BLaER1 treated with 17β-estradiol and CSF1 and Interleukin-3, amounts not matched to agents 10 nM and 100 nM (cell line): ENCODE data around the gene CNTROB.
A peak's percentile ranks its signal among the peaks of the same experiment; 100 is the strongest.

Experiments used
- H3K27ac ChIP-seq, 11 experiments: shearing (Covaris generic); formaldehyde crosslinking; 2 replicates each; pipeline ENCODE4 v1.8.1; 2022
- H3K27me3 ChIP-seq, 11 experiments: shearing (Covaris generic); formaldehyde crosslinking; 2 replicates each; pipeline ENCODE4 v1.8.1; 2022
- H3K36me3 ChIP-seq, 11 experiments: shearing (Covaris generic); formaldehyde crosslinking; 2 replicates each; pipeline ENCODE4 v1.8.1; 2022
- H3K4me1 ChIP-seq, 10 experiments: shearing (Covaris generic); formaldehyde crosslinking; 2 replicates each; pipeline ENCODE4 v1.8.1; 2022
- H3K4me2 ChIP-seq, 11 experiments: shearing (Covaris generic); formaldehyde crosslinking; 2 replicates each; pipeline ENCODE4 v1.8.1; 2022
- H3K4me3 ChIP-seq, 10 experiments: shearing (Covaris generic); formaldehyde crosslinking; 2 replicates each; pipeline ENCODE4 v1.8.1; 2022
- H3K9ac ChIP-seq, 11 experiments: shearing (Covaris generic); formaldehyde crosslinking; 2 replicates each; pipeline ENCODE4 v1.8.1; 2022
- H3K9me3 ChIP-seq, 11 experiments: shearing (Covaris generic); formaldehyde crosslinking; replicated peaks in 1 of 11; 2 replicates each; pipeline ENCODE4 v1.8.1; 2022
- H4K20me1 ChIP-seq, 11 experiments: shearing (Covaris generic); formaldehyde crosslinking; 2 replicates each; pipeline ENCODE4 v1.8.1; 2022
- Cebpa-rat ChIP-seq, 11 experiments: shearing (Covaris generic); IDR thresholded peaks; 2 replicates each; pipeline ENCODE4 v1.8.1; 2022

The CNTROB gene

GRCh38 chr17:7915611-7916384 lies 16.2 kb upstream of the CNTROB start, which contains the start of gene RNF227:
RNF227 (minus strand) TSS chr17:7916289; CDS start chr17:7916195, 94 bp downstream.
- no peaks in the 10 kb centered on the region for H3K27me3 ChIP-seq
- peaks cover 0 to 6% (median 0%) of the 10 kb centered on the region in 11 experiments; a peak in 4 of 22 replicates for H3K9me3 ChIP-seq
- peak within 1 kb of the TSS; percentile 85 to 99 (median 93) for H3K4me2 ChIP-seq
- peaks cover 16 to 31% (median 23%) of the 10 kb centered on the region in 11 experiments for H3K36me3 ChIP-seq
- H3K4me3 ChIP-seq, result peak within 1 kb of the TSS; percentile 58 to 72 (median 64)
- H3K4me1 ChIP-seq, result peaks cover 49 to 73% (median 60%) of the 10 kb centered on the region in 10 experiments
- peaks cover 0 to 19% (median 13%) of the 10 kb centered on the region in 11 experiments; a peak in 11 of 22 replicates for H4K20me1 ChIP-seq
- H3K9ac ChIP-seq, result peak within 1 kb of the TSS; percentile 61 to 80 (median 75)
- TF ChIP-seq Cebpa-rat (IDR thresholded peaks at IDR 0.05), result no peak
- peak within 1 kb of the TSS; percentile 55 to 85 (median 80); a peak in 21 of 22 replicates for H3K27ac ChIP-seq

GRCh38 chr17:7916385-7916682 lies 15.7 kb upstream of the CNTROB start:
- Histone ChIP-seq H3K27me3 (no peaks in the 10 kb centered on the region), H3K4me1 (peaks cover 45 to 74% (median 59%) of the 10 kb centered on the region in 10 experiments), H3K4me2 (peak overlapping the region; percentile 85 to 99 (median 93)), H3K9ac (peak overlapping the region; percentile 61 to 80 (median 75); a peak in 21 of 22 replicates), H3K9me3 (peaks cover 0 to 6% (median 0%) of the 10 kb centered on the region in 11 experiments; a peak in 4 of 22 replicates), H3K36me3 (peaks cover 11 to 25% (median 17%) of the 10 kb centered on the region in 11 experiments), H4K20me1 (peaks cover 0 to 14% (median 10%) of the 10 kb centered on the region in 11 experiments; a peak in 11 of 22 replicates), H3K4me3 (peak overlapping the region; percentile 58 to 72 (median 64)), H3K27ac (peak overlapping the region; percentile 55 to 85 (median 80); a peak in 21 of 22 replicates)
- TF ChIP-seq Cebpa-rat (IDR thresholded peaks at IDR 0.05), result no peak

- Histone ChIP-seq H3K9ac (peak overlapping the region in 5 of 11 experiments; percentile 71 to 80 (median 75); a peak in 5 of 22 replicates), H3K27ac (peak overlapping the region in 4 of 11 experiments; percentile 78 to 84 (median 80); a peak in 7 of 22 replicates)
These were observed 15.2 kb upstream of the CNTROB start for GRCh38 chr17:7916808-7917207.

GRCh38 chr17:7922269-7922844 lies 9.6 kb upstream of the CNTROB start:
- Histone ChIP-seq H3K27ac (peak overlapping the region; percentile 48 to 76 (median 61); a peak in 20 of 22 replicates), H3K4me1 (peaks cover 19 to 47% (median 41%) of the 10 kb centered on the region in 10 experiments), H3K36me3 (no peaks in the 10 kb centered on the region; a peak in 2 of 22 replicates), H3K27me3 (no peaks in the 10 kb centered on the region), H3K9ac (peak overlapping the region; percentile 51 to 77 (median 68)), H4K20me1 (no peaks in the 10 kb centered on the region), H3K4me3 (peak overlapping the region; percentile 43 to 65 (median 52); a peak in 18 of 20 replicates), H3K4me2 (peak overlapping the region; percentile 81 to 98 (median 95)), H3K9me3 (no peaks in the 10 kb centered on the region)
- TF ChIP-seq Cebpa-rat (IDR thresholded peaks at IDR 0.05), result no peak

More at GRCh38 chr17:7916808-7917207, 15.2 kb upstream of the CNTROB start:
- Histone ChIP-seq H3K4me2 (peak overlapping the region; percentile 85 to 99 (median 93)), H3K36me3 (peaks cover 6 to 20% (median 13%) of the 10 kb centered on the region in 11 experiments), H3K4me3 (no peak overlapping the region), H4K20me1 (peaks cover 0 to 9% (median 6%) of the 10 kb centered on the region in 11 experiments; a peak in 10 of 22 replicates), H3K4me1 (peaks cover 40 to 69% (median 54%) of the 10 kb centered on the region in 10 experiments), H3K27me3 (no peaks in the 10 kb centered on the region), H3K9me3 (peaks cover 0 to 6% (median 0%) of the 10 kb centered on the region in 11 experiments; a peak in 4 of 22 replicates)
- TF ChIP-seq Cebpa-rat (IDR thresholded peaks at IDR 0.05), result no peak

GRCh38 chr17:7922845-7923628 lies 9.0 kb upstream of the CNTROB start:
- peak overlapping the region; percentile 51 to 77 (median 68) for H3K9ac ChIP-seq

GRCh38 chr17:7927596-7927995 lies 4.4 kb upstream of the CNTROB start:
- Histone ChIP-seq H3K9me3 (no peaks in the 10 kb centered on the region), H3K27me3 (no peaks in the 10 kb centered on the region)
- TF ChIP-seq Cebpa-rat (IDR thresholded peaks at IDR 0.05), result no peak

More at GRCh38 chr17:7922845-7923628, 9.0 kb upstream of the CNTROB start:
- H3K4me1 ChIP-seq, result peaks cover 19 to 47% (median 41%) of the 10 kb centered on the region in 10 experiments
- no peaks in the 10 kb centered on the region; a peak in 2 of 22 replicates for H3K36me3 ChIP-seq
- TF ChIP-seq Cebpa-rat (IDR thresholded peaks at IDR 0.05), result no peak
- peak overlapping the region; percentile 81 to 98 (median 95) for H3K4me2 ChIP-seq
- H3K9me3 ChIP-seq, result no peaks in the 10 kb centered on the region
- H3K27me3 ChIP-seq, result no peaks in the 10 kb centered on the region
- no peaks in the 10 kb centered on the region for H4K20me1 ChIP-seq
- H3K27ac ChIP-seq, result peak overlapping the region; percentile 48 to 76 (median 61); a peak in 20 of 22 replicates
- peak overlapping the region; percentile 43 to 65 (median 52); a peak in 19 of 20 replicates for H3K4me3 ChIP-seq

GRCh38 chr17:7929158-7930023 lies 2.6 kb upstream of the CNTROB start, which contains the start of gene KCNAB3:
KCNAB3 (minus strand) TSS chr17:7929856; CDS start chr17:7929435, 421 bp downstream.
- H3K27ac ChIP-seq, result peak within 1 kb of the TSS in 4 of 11 experiments; percentile 35 to 87 (median 40); a peak in 2 of 22 replicates
- no peaks in the 10 kb centered on the region for H3K9me3 ChIP-seq
- peaks cover 29 to 50% (median 42%) of the 10 kb centered on the region in 10 experiments for H3K4me1 ChIP-seq
- peak within 1 kb of the TSS; percentile 88 to 96 (median 92) for H3K4me2 ChIP-seq
- TF ChIP-seq Cebpa-rat (IDR thresholded peaks at IDR 0.05), result no peak
- peaks cover 0 to 7% (median 0%) of the 10 kb centered on the region in 11 experiments; a peak in 2 of 22 replicates for H4K20me1 ChIP-seq
- no peaks in the 10 kb centered on the region for H3K27me3 ChIP-seq
- H3K9ac ChIP-seq, result peak within 1 kb of the TSS; percentile 83 to 94 (median 90); a peak in 17 of 22 replicates
- H3K4me3 ChIP-seq, result peak within 1 kb of the TSS; percentile 70 to 96 (median 90)
- H3K36me3 ChIP-seq, result peaks cover under 1 to 12% (median 4%) of the 10 kb centered on the region in 11 experiments; a peak in 16 of 22 replicates

More at GRCh38 chr17:7927596-7927995, 4.4 kb upstream of the CNTROB start:
- H3K9ac ChIP-seq, result no peak overlapping the region
- no peak overlapping the region for H3K27ac ChIP-seq
- H3K4me3 ChIP-seq, result no peak overlapping the region
- peaks cover 28 to 50% (median 42%) of the 10 kb centered on the region in 10 experiments for H3K4me1 ChIP-seq
- peaks cover 0 to 7% (median 0%) of the 10 kb centered on the region in 11 experiments; a peak in 1 of 22 replicates for H4K20me1 ChIP-seq
- peaks cover 0 to 7% (median 0%) of the 10 kb centered on the region in 11 experiments; a peak in 4 of 22 replicates for H3K36me3 ChIP-seq
- H3K4me2 ChIP-seq, result no peak overlapping the region
